SK-MEL-5 (cell line): ENCODE measurements around the gene TEAD1. TPM values are rescaled to one million over a fixed set of nuclear protein-coding genes. Genes with fewer than 3 reads are reported as not detected.
"Not testable (repeated sequence)": the region's sequence is repeated elsewhere in the genome, so short reads cannot be mapped to it uniquely, and the experiment has no call there.

Experiments
- DNase-seq: peaks from one replicate; pipeline ENCODE4 v3.0.0-alpha.2; 2016; ENCODE audit warnings: low read depth, low spot score
- in situ Hi-C: cut with HindIII; loops from 2 replicates; pipeline ENCODE4 v1.10.0; 2016; ENCODE audit warnings: low sequenced_read_pairs, high pct_unique_total_duplicates, low pct_unique_long_range_greater_than_20kb
- total RNA-seq: library from RNA; depleted of rRNA; stranded (reverse); fragments of >200 nt; shearing (Covaris generic); gene quantifications from 2 replicates; pipeline ENCODE4 v1.2.3, GENCODE V29; 2014

TEAD1 gene
- total RNA-seq, 1 experiment from 2014 or later: 55.0 TPM

GRCh38 chr11:12867531-12867930 lies 193.3 kb downstream of the TEAD1 start:
- in situ Hi-C loops: no loop called here

GRCh38 chr11:12868315-12869073 lies 194.3 kb downstream of the TEAD1 start:
- in situ Hi-C loops: no loop called here
- DNase-seq: peak; percentile 56

More at GRCh38 chr11:12867531-12867930, 193.3 kb downstream of the TEAD1 start:
- DNase-seq: no peak

GRCh38 chr11:12871241-12871640 lies 197.0 kb downstream of the TEAD1 start:
- no peak for DNase-seq
- in situ Hi-C loops: no loop called here

- in situ Hi-C loops: no loop called here
- no peak for DNase-seq
These were observed 197.6 kb downstream of the TEAD1 start for GRCh38 chr11:12871788-12872321.

- in situ Hi-C loops: no loop called here
- no peak for DNase-seq
These were observed 202.1 kb downstream of the TEAD1 start for GRCh38 chr11:12876340-12876739.

GRCh38 chr11:12876988-12877387 lies 202.8 kb downstream of the TEAD1 start:
- no peak for DNase-seq
- in situ Hi-C loops: no loop called here

GRCh38 chr11:12877508-12877907 lies 203.3 kb downstream of the TEAD1 start:
- in situ Hi-C loops, DNase-seq: not testable (repeated sequence)

- no peak for DNase-seq
- in situ Hi-C loops: no loop called here
These were observed 206.1 kb downstream of the TEAD1 start for GRCh38 chr11:12880327-12880726.

GRCh38 chr11:12882670-12883069 lies 208.4 kb downstream of the TEAD1 start:
- DNase-seq: no peak
- in situ Hi-C loops: no loop called here

GRCh38 chr11:12884751-12885318 lies 210.6 kb downstream of the TEAD1 start:
- in situ Hi-C loops: no loop called here
- no peak for DNase-seq

GRCh38 chr11:12885717-12886239 lies 211.6 kb downstream of the TEAD1 start:
- in situ Hi-C loops: no loop called here
- DNase-seq: no peak

GRCh38 chr11:12886508-12886907 lies 212.3 kb downstream of the TEAD1 start:
- in situ Hi-C loops: no loop called here
- DNase-seq: no peak

- peak; percentile 89 for DNase-seq
- in situ Hi-C loops: no loop called here
These were observed 214.4 kb downstream of the TEAD1 start for GRCh38 chr11:12888525-12889158.

- in situ Hi-C loops: no loop called here
These were observed 215.0 kb downstream of the TEAD1 start for GRCh38 chr11:12889243-12889642.

GRCh38 chr11:12890476-12890875 lies 216.3 kb downstream of the TEAD1 start:
- in situ Hi-C loops: no loop called here
- DNase-seq: no peak

More at GRCh38 chr11:12889243-12889642, 215.0 kb downstream of the TEAD1 start:
- DNase-seq: no peak

GRCh38 chr11:12893787-12894672 lies 219.8 kb downstream of the TEAD1 start:
- DNase-seq: peak; percentile 68

GRCh38 chr11:12897390-12897789 lies 223.2 kb downstream of the TEAD1 start:
- no peak for DNase-seq
- in situ Hi-C loops: no loop called here

More at GRCh38 chr11:12893787-12894672, 219.8 kb downstream of the TEAD1 start:
- in situ Hi-C loops: no loop called here
